Loucy (cell line): ENCODE measurements around the gene OCEL1.

Experiments used
- H2AFZ ChIP-seq: fragments of 200-600 bp; sonication (generic); 2 replicates; pipeline ENCODE4 v1.6.0; 2016; ENCODE audit warnings: antibody characterized with exemption, mild to moderate bottlenecking, low read length, moderate library complexity
- H3F3A ChIP-seq: fragments of 200-600 bp; 2 replicates; pipeline ENCODE4 v1.6.0; 2016; ENCODE audit warnings: antibody characterized with exemption, low read depth, mild to moderate bottlenecking
- H3K27me3 ChIP-seq: fragments of 200-600 bp; sonication (generic); 2 replicates; pipeline ENCODE4 v1.6.1; 2014; ENCODE audit warnings: low read length, mild to moderate bottlenecking; ENCODE audit not compliant: insufficient read depth, poor library complexity, severe bottlenecking
- H3K36me3 ChIP-seq: fragments of 200-600 bp; sonication (generic); 2 replicates; pipeline ENCODE4 v1.6.1; 2016; ENCODE audit warnings: low read length; ENCODE audit not compliant: insufficient read depth
- H3K4me1 ChIP-seq: fragments of 200-600 bp; sonication (generic); 2 replicates; pipeline ENCODE4 v1.5.1; 2014; ENCODE audit warnings: low read length, mild to moderate bottlenecking; ENCODE audit not compliant: insufficient read depth, poor library complexity, severe bottlenecking
- H3K4me2 ChIP-seq: fragments of 200-600 bp; sonication (generic); 2 replicates; pipeline ENCODE4 v1.6.0; 2014; ENCODE audit warnings: antibody characterized with exemption, low read length, low read depth, mild to moderate bottlenecking; ENCODE audit not compliant: poor library complexity, severe bottlenecking
- H3K4me3 ChIP-seq: fragments of 200-600 bp; sonication (generic); 2 replicates; pipeline ENCODE4 v1.5.1; 2014; ENCODE audit warnings: low read length, mild to moderate bottlenecking, mixed read lengths; ENCODE audit not compliant: poor library complexity, severe bottlenecking
- H3K79me2 ChIP-seq: fragments of 200-600 bp; sonication (generic); 2 replicates; pipeline ENCODE4 v1.6.1; 2014; ENCODE audit warnings: low read length; ENCODE audit not compliant: insufficient read depth
- H3K9ac ChIP-seq: fragments of 200-600 bp; sonication (generic); 2 replicates; pipeline ENCODE4 v1.6.0; 2014; ENCODE audit warnings: mild to moderate bottlenecking, low read depth, low read length, moderate library complexity; ENCODE audit not compliant: poor library complexity, severe bottlenecking
- H3K9me2 ChIP-seq: fragments of 200-600 bp; sonication (generic); replicated peaks from 2 replicates; pipeline ENCODE4 v1.6.1; 2016; ENCODE audit warnings: low read depth, low read length, mixed read lengths
- H3K9me3 ChIP-seq: fragments of 200-600 bp; sonication (generic); 2 replicates; pipeline ENCODE4 v1.6.1; 2014; ENCODE audit warnings: mild to moderate bottlenecking, antibody characterized with exemption, low read length, low read depth; ENCODE audit not compliant: insufficient read depth
- H4K20me1 ChIP-seq: fragments of 200-600 bp; sonication (generic); 2 replicates; pipeline ENCODE4 v1.6.0; 2014; ENCODE audit warnings: antibody characterized with exemption, low read length, mild to moderate bottlenecking; ENCODE audit not compliant: insufficient read depth, poor library complexity, severe bottlenecking
- EZH2phosphoT487 ChIP-seq: fragments of 200-600 bp; IDR thresholded peaks from 2 replicates; pipeline ENCODE4 v1.6.1; 2018; ENCODE audit warnings: antibody characterized with exemption, mild to moderate bottlenecking, moderate library complexity, borderline replicate concordance
- TF ChIP-seq, protein P1 (sequence below): fragments of 200-600 bp; sonication (generic); conservative IDR thresholded peaks from 2 replicates; pipeline ENCODE4 v1.5.1; 2014; ENCODE audit warnings: mild to moderate bottlenecking, antibody characterized with exemption, low read length

The OCEL1 gene

DNA sequence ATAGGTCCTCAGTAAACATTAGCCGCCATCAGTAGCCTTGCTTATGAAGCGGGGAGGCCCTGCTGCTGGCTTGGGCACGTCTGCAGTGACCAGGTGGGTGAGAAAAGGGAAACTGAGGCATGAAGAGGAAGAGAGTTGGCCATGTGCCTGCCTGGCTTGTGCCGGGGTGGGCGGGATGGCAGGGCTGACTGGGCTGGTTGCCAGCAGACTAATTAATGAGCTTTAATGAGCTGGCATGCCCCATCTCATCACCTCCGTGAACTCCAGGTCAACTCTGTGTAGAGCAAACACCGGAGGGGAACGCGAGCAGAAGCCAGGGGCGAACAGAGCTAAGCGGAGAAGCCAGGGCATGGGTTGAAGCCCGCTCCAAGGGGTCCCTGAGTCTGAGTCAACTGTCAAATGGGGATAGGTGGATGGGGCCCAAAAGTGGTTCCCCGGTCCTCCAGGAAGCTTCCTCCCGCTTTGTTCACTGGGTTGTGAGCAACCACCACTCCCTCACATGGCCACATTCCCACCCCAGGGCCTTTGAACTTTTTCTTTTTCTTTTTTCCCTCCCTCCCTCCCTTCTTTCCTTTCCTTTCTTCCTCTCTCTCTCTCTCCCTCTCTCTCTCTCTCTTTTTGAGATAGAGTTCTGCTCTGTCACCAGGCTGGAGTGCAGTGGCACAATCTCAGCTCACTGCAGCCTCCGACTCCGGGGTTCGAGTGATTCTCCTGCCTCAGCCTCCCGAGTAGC lies 11.0 kb downstream of the OCEL1 start:
- TF ChIP-seq, protein P1, sequence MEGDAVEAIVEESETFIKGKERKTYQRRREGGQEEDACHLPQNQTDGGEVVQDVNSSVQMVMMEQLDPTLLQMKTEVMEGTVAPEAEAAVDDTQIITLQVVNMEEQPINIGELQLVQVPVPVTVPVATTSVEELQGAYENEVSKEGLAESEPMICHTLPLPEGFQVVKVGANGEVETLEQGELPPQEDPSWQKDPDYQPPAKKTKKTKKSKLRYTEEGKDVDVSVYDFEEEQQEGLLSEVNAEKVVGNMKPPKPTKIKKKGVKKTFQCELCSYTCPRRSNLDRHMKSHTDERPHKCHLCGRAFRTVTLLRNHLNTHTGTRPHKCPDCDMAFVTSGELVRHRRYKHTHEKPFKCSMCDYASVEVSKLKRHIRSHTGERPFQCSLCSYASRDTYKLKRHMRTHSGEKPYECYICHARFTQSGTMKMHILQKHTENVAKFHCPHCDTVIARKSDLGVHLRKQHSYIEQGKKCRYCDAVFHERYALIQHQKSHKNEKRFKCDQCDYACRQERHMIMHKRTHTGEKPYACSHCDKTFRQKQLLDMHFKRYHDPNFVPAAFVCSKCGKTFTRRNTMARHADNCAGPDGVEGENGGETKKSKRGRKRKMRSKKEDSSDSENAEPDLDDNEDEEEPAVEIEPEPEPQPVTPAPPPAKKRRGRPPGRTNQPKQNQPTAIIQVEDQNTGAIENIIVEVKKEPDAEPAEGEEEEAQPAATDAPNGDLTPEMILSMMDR: no peak
- no peak for TF ChIP-seq EZH2phosphoT487
- H3F3A ChIP-seq: no peaks in the 10 kb centered on the region
- H3K4me2 ChIP-seq: peak overlapping the region; percentile 73
- peak overlapping the region; percentile 67 for H3K4me3 ChIP-seq
- H3K9ac ChIP-seq: peak overlapping the region; percentile 55
- peaks cover 7% of the 10 kb centered on the region; the same call in 1 of the 2 replicates for H3K36me3 ChIP-seq
- H4K20me1 ChIP-seq: peaks cover 6% of the 10 kb centered on the region
- no peaks in the 10 kb centered on the region for H3K9me3 ChIP-seq
- H2AFZ ChIP-seq: no peak overlapping the region
- peaks cover 26% of the 10 kb centered on the region for H3K4me1 ChIP-seq
- H3K79me2 ChIP-seq: peaks cover 42% of the 10 kb centered on the region
- no peaks in the 10 kb centered on the region for H3K9me2 ChIP-seq
- H3K27me3 ChIP-seq: no peaks in the 10 kb centered on the region

DNA sequence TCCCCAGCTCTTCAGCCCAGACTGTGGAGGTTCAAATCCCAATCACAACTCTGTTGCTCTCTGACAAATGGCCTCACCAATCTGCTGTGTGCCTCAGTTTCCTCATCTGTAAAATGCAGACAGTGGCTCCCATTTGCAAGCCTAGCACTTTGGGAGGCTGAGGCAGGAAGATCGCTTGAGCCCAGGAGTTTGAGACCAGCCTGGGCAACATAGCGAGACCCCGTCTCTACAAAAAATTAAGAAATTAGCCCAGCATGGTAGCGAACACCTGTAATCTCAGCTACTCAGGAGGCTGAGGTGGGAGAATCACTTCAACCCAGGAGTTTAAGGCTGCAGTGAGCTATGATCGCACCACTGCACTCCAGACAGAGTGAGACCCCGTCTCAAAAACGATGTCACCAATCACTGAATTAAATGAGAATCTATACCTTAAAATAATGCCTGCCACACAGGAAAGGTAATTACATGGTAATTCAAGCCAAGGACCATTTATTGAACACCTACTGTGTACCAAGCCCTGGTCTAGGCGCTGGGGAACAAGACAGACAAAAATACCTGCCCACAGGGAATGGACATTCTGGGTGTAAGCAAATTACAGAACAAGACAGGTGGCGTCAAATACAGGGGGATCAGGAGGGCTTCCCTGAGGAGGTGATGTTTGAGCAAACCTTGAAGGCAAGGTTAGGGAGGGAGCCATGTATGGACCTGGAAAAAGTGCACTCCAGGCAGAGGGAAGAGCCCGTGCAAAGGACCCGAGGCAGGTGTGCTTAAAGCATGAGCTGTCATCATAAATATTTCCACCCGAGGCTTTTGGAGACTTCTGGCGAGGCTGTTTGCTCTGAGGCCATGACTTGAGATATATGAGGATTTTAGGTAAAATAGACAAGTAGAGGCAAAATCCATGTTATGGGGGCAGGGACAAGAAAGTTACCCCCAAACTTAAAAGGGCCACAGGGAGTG lies 12.0 kb downstream of the OCEL1 start:
- Histone ChIP-seq H3K9me3 (no peaks in the 10 kb centered on the region), H3K79me2 (peaks cover 46% of the 10 kb centered on the region), H3K9ac (no peak overlapping the region), H2AFZ (no peak overlapping the region), H3K4me2 (no peak overlapping the region), H3K4me1 (peaks cover 32% of the 10 kb centered on the region), H4K20me1 (peaks cover 12% of the 10 kb centered on the region), H3K9me2 (no peaks in the 10 kb centered on the region), H3F3A (no peaks in the 10 kb centered on the region), H3K4me3 (no peak overlapping the region), H3K27me3 (no peaks in the 10 kb centered on the region), H3K36me3 (peaks cover 4% of the 10 kb centered on the region; the same call in 1 of the 2 replicates)
- TF ChIP-seq, protein P1: no peak
- TF ChIP-seq EZH2phosphoT487: no peak

DNA sequence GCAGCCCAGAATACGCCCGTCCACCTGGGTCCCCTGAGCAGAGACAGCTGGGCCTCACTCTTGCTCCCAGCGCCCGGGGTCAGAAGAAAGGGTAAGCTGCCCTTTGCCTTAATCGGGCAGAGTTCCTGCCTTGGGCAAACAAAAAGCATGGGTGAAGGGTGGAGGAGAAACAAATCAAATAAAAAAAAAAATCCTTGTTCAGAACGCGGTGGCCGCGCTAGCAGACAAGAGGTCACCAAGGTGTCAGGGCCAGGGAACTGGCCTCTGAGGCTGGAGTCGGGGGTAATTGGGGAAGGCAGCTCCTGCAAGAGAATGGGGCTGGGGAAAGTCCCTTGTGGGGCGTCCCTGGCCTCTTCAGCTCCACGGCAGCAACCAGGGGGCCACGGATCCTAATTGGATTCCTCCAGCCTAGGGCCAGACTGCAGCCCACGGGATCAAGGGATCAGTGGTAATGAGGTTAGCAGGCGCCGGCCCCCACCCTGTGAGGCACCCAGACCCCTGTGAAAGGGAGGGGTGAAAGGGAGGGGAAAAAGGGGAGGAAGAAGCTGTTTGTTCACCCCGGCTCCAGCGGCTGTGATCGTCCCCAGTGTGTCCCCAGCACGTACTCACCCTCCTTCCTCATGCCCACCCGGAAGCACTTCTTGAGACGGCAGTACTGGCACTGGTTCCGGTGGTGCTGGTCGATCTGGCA lies 14.2 kb downstream of the OCEL1 start:
- no peaks in the 10 kb centered on the region for H3K27me3 ChIP-seq
- H2AFZ ChIP-seq: no peak overlapping the region
- H3K9me3 ChIP-seq: no peaks in the 10 kb centered on the region
- H4K20me1 ChIP-seq: peaks cover 26% of the 10 kb centered on the region
- H3F3A ChIP-seq: no peaks in the 10 kb centered on the region
- no peak for TF ChIP-seq EZH2phosphoT487
- TF ChIP-seq, protein P1: no peak
- H3K36me3 ChIP-seq: no peaks in the 10 kb centered on the region
- H3K9me2 ChIP-seq: no peaks in the 10 kb centered on the region
- H3K9ac ChIP-seq: no peak overlapping the region
- peaks cover 41% of the 10 kb centered on the region for H3K4me1 ChIP-seq
- peak overlapping the region; percentile 32 for H3K4me2 ChIP-seq
- peaks cover 55% of the 10 kb centered on the region for H3K79me2 ChIP-seq
- no peak overlapping the region for H3K4me3 ChIP-seq
